ENCODE results near the gene EXOC1. TPM values are rescaled to one million over a fixed set of nuclear protein-coding genes. Genes with fewer than 3 reads are reported as not detected.

Gene EXOC1
- total RNA-seq, 1 donor from 2014 or later = 31.8 TPM

GRCh38 chr4:55947254-55947882 is 93.9 kb downstream of the EXOC1 start:
- no peak for TF ChIP-seq CTCF (IDR thresholded peaks at IDR 0.05)
- Mint-ChIP-seq H3K4me1 (ENCODE audit: unreplicated experiment) (peaks cover 42% of the 10 kb centered on the region), H3K4me3 (ENCODE audit: unreplicated experiment) (peak overlapping the region; percentile 76), H3K27ac (ENCODE audit: unreplicated experiment) (peak overlapping the region; percentile 95), H3K9me3 (ENCODE audit: unreplicated experiment) (no peaks in the 10 kb centered on the region), H3K27me3 (ENCODE audit: unreplicated experiment) (no peaks in the 10 kb centered on the region), H3K36me3 (ENCODE audit: unreplicated experiment) (peaks cover 4% of the 10 kb centered on the region)
- no peak for DNase-seq (ENCODE audit: extremely low spot score, unreplicated experiment)

- Mint-ChIP-seq H3K36me3 (ENCODE audit: unreplicated experiment) (peaks cover 6% of the 10 kb centered on the region), H3K27ac (ENCODE audit: unreplicated experiment) (peak overlapping the region; percentile 95), H3K4me3 (ENCODE audit: unreplicated experiment) (peak overlapping the region; percentile 76), H3K4me1 (ENCODE audit: unreplicated experiment) (peaks cover 42% of the 10 kb centered on the region), H3K9me3 (ENCODE audit: unreplicated experiment) (no peaks in the 10 kb centered on the region), H3K27me3 (ENCODE audit: unreplicated experiment) (no peaks in the 10 kb centered on the region)
- DNase-seq (ENCODE audit: extremely low spot score, unreplicated experiment) = no peak
- no peak for TF ChIP-seq CTCF (IDR thresholded peaks at IDR 0.05)
Measured at GRCh38 chr4:55947912-55948725, 94.7 kb downstream of the EXOC1 start.

GRCh38 chr4:55948726-55949481 is 95.5 kb downstream of the EXOC1 start, which contains the start of gene CEP135:
CEP135 (plus strand) TSS chr4:55948945; CDS start chr4:55952131, 3,186 bp downstream.
- Mint-ChIP-seq H3K27ac (ENCODE audit: unreplicated experiment) (peak within 1 kb of the TSS; percentile 95), H3K4me3 (ENCODE audit: unreplicated experiment) (peak within 1 kb of the TSS; percentile 76), H3K4me1 (ENCODE audit: unreplicated experiment) (peaks cover 42% of the 10 kb centered on the region), H3K36me3 (ENCODE audit: unreplicated experiment) (peaks cover 9% of the 10 kb centered on the region), H3K9me3 (ENCODE audit: unreplicated experiment) (no peaks in the 10 kb centered on the region), H3K27me3 (ENCODE audit: unreplicated experiment) (no peaks in the 10 kb centered on the region)
- peak; percentile 99 for TF ChIP-seq CTCF (IDR thresholded peaks at IDR 0.05)
- DNase-seq (ENCODE audit: extremely low spot score, unreplicated experiment) = peak; percentile 99

- H3K4me3 Mint-ChIP-seq (ENCODE audit: unreplicated experiment) = peak overlapping the region; percentile 76
- TF ChIP-seq CTCF (IDR thresholded peaks at IDR 0.05) = no peak
Measured at GRCh38 chr4:55949482-55949802, 96.0 kb downstream of the EXOC1 start.

More at GRCh38 chr4:55949482-55949802, 96.0 kb downstream of the EXOC1 start:
- Mint-ChIP-seq H3K36me3 (ENCODE audit: unreplicated experiment) (peaks cover 14% of the 10 kb centered on the region), H3K9me3 (ENCODE audit: unreplicated experiment) (no peaks in the 10 kb centered on the region), H3K27ac (ENCODE audit: unreplicated experiment) (peak overlapping the region; percentile 95), H3K4me1 (ENCODE audit: unreplicated experiment) (peaks cover 42% of the 10 kb centered on the region), H3K27me3 (ENCODE audit: unreplicated experiment) (no peaks in the 10 kb centered on the region)
- no peak for DNase-seq (ENCODE audit: extremely low spot score, unreplicated experiment)

All from osteocyte (in vitro differentiated cells).